Measurements from ENCODE around the gene SPSB1. TPM values are rescaled to one million over a fixed set of nuclear protein-coding genes. Genes with fewer than 3 reads are reported as not detected.

SPSB1 gene
- total RNA-seq, 1 donor from 2014 or later: 1.3 TPM

- Mint-ChIP-seq H3K36me3 (ENCODE audit: low read depth) (no peaks in the 10 kb centered on the region), H3K27ac (ENCODE audit: unreplicated experiment) (no peak overlapping the region), H3K9me3 (no peaks in the 10 kb centered on the region), H3K4me1 (peaks cover 28% of the 10 kb centered on the region), H3K4me3 (no peak overlapping the region), H3K27me3 (ENCODE audit: low read depth) (peaks cover 11% of the 10 kb centered on the region)
- TF ChIP-seq CTCF (conservative IDR thresholded peaks at IDR 0.05): no peak
- DNase-seq (ENCODE audit: low read depth, low spot score): no peak
These were observed 26.6 kb downstream of the SPSB1 start for GRCh38 chr1:9319208-9319788.

- Mint-ChIP-seq H3K4me3 (no peak overlapping the region), H3K36me3 (ENCODE audit: low read depth) (no peaks in the 10 kb centered on the region), H3K9me3 (no peaks in the 10 kb centered on the region), H3K27ac (ENCODE audit: unreplicated experiment) (no peak overlapping the region), H3K4me1 (peaks cover 32% of the 10 kb centered on the region), H3K27me3 (ENCODE audit: low read depth) (peaks cover 11% of the 10 kb centered on the region)
- no peak for TF ChIP-seq CTCF (conservative IDR thresholded peaks at IDR 0.05)
- DNase-seq (ENCODE audit: low read depth, low spot score): no peak
These were observed 27.3 kb downstream of the SPSB1 start for GRCh38 chr1:9319789-9320519.

- H3K9me3 Mint-ChIP-seq: no peaks in the 10 kb centered on the region
- TF ChIP-seq CTCF (conservative IDR thresholded peaks at IDR 0.05): no peak
- H3K4me1 Mint-ChIP-seq: peaks cover 32% of the 10 kb centered on the region
- H3K27me3 Mint-ChIP-seq (ENCODE audit: low read depth): peaks cover 11% of the 10 kb centered on the region
- DNase-seq (ENCODE audit: low read depth, low spot score): no peak
- no peak overlapping the region for H3K4me3 Mint-ChIP-seq
- no peaks in the 10 kb centered on the region for H3K36me3 Mint-ChIP-seq (ENCODE audit: low read depth)
- H3K27ac Mint-ChIP-seq (ENCODE audit: unreplicated experiment): no peak overlapping the region
These were observed 28.1 kb downstream of the SPSB1 start for GRCh38 chr1:9320520-9321479.

GRCh38 chr1:9321480-9321849 is 28.8 kb downstream of the SPSB1 start:
- H3K4me3 Mint-ChIP-seq: no peak overlapping the region
- no peak for DNase-seq (ENCODE audit: low read depth, low spot score)
- no peak for TF ChIP-seq CTCF (conservative IDR thresholded peaks at IDR 0.05)
- H3K36me3 Mint-ChIP-seq (ENCODE audit: low read depth): no peaks in the 10 kb centered on the region
- H3K27me3 Mint-ChIP-seq (ENCODE audit: low read depth): peaks cover 11% of the 10 kb centered on the region
- no peak overlapping the region for H3K27ac Mint-ChIP-seq (ENCODE audit: unreplicated experiment)
- no peaks in the 10 kb centered on the region for H3K9me3 Mint-ChIP-seq
- H3K4me1 Mint-ChIP-seq: peaks cover 32% of the 10 kb centered on the region

GRCh38 chr1:9321986-9322660 is 29.4 kb downstream of the SPSB1 start:
- peaks cover 11% of the 10 kb centered on the region for H3K27me3 Mint-ChIP-seq (ENCODE audit: low read depth)
- TF ChIP-seq CTCF (conservative IDR thresholded peaks at IDR 0.05): no peak
- no peak overlapping the region for H3K27ac Mint-ChIP-seq (ENCODE audit: unreplicated experiment)
- no peak overlapping the region for H3K4me3 Mint-ChIP-seq
- H3K4me1 Mint-ChIP-seq: peaks cover 32% of the 10 kb centered on the region
- H3K36me3 Mint-ChIP-seq (ENCODE audit: low read depth): no peaks in the 10 kb centered on the region
- no peaks in the 10 kb centered on the region for H3K9me3 Mint-ChIP-seq
- DNase-seq (ENCODE audit: low read depth, low spot score): no peak
